ENCODE results near the gene FMN2. TPM values are rescaled to one million over a fixed set of nuclear protein-coding genes. Genes with fewer than 3 reads are reported as not detected.

The FMN2 gene
- total RNA-seq, 2 experiments from 2014 or later, result not detected

DNA sequence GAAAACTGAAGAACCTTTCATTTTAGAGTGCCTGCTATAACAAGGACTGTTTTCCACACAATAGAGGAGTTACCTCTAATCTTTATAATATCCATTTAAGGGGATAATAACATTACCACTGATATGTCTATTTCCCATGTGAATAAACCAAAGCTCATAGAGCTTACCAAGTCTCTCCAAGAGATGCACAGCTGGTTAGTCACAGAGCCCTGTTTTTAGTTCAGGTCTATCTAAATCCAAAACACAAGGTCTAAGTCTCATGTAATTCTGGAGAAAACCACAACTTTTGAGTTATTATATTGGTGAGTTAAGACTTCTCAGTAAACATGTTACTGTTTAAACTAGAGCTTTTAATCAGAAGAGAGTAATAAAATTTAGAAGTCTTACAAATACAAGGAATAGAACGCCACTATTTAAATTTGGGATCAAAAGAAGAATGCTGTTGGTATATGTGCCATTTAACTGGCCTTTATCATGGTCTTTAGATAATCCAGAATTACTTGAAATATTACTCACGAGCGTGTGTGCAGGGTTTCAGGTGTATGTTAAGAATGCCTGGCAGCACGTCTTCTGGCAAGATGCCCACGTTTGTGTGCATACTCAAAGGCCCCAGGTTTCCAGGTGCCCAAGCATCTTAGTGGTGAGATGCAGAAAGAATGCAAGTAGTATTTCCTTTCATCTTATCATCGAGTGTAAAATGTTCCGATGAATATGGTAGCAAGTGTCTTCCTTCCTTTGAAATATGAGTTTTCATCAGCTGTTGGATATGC, 190.6 kb downstream of the FMN2 start:
- CTCF ChIA-PET, result no interaction called here
- Mint-ChIP-seq H3K27me3 (no peaks in the 10 kb centered on the region), H3K4me1 (no peaks in the 10 kb centered on the region), H3K36me3 (no peaks in the 10 kb centered on the region), H3K27ac (no peak overlapping the region), H3K4me3 (no peak overlapping the region), H3K9me3 (ENCODE audit: low read depth) (peaks cover 6% of the 10 kb centered on the region)
- ATAC-seq, result no peak
- no peak for DNase-seq

GRCh38 chr1:240284656-240285414, 193.2 kb downstream of the FMN2 start:
- Mint-ChIP-seq H3K27me3 (no peaks in the 10 kb centered on the region), H3K27ac (no peak overlapping the region), H3K4me1 (no peaks in the 10 kb centered on the region), H3K9me3 (ENCODE audit: low read depth) (peaks cover 9% of the 10 kb centered on the region), H3K4me3 (no peak overlapping the region), H3K36me3 (no peaks in the 10 kb centered on the region)
- no peak for DNase-seq
- CTCF ChIA-PET, result no interaction called here
- ATAC-seq, result no peak

- CTCF ChIA-PET, result no interaction called here
- no peaks in the 10 kb centered on the region for H3K4me1 Mint-ChIP-seq
Observed at GRCh38 chr1:240285540-240285939, 193.9 kb downstream of the FMN2 start.

GRCh38 chr1:240287722-240288121, 196.0 kb downstream of the FMN2 start:
- Mint-ChIP-seq H3K36me3 (no peaks in the 10 kb centered on the region), H3K27ac (no peak overlapping the region), H3K9me3 (ENCODE audit: low read depth) (peaks cover 9% of the 10 kb centered on the region), H3K4me1 (no peaks in the 10 kb centered on the region), H3K4me3 (no peak overlapping the region), H3K27me3 (no peaks in the 10 kb centered on the region)
- CTCF ChIA-PET, result no interaction called here
- DNase-seq (no peak), ATAC-seq (no peak)

More at GRCh38 chr1:240285540-240285939, 193.9 kb downstream of the FMN2 start:
- no peaks in the 10 kb centered on the region for H3K27me3 Mint-ChIP-seq
- H3K27ac Mint-ChIP-seq, result no peak overlapping the region
- no peak for DNase-seq
- H3K36me3 Mint-ChIP-seq, result no peaks in the 10 kb centered on the region
- no peak overlapping the region for H3K4me3 Mint-ChIP-seq
- peaks cover 9% of the 10 kb centered on the region for H3K9me3 Mint-ChIP-seq (ENCODE audit: low read depth)
- ATAC-seq, result no peak

GRCh38 chr1:240293706-240294105, 202.0 kb downstream of the FMN2 start:
- no peak overlapping the region for H3K4me3 Mint-ChIP-seq
- CTCF ChIA-PET, result no interaction called here

DNA sequence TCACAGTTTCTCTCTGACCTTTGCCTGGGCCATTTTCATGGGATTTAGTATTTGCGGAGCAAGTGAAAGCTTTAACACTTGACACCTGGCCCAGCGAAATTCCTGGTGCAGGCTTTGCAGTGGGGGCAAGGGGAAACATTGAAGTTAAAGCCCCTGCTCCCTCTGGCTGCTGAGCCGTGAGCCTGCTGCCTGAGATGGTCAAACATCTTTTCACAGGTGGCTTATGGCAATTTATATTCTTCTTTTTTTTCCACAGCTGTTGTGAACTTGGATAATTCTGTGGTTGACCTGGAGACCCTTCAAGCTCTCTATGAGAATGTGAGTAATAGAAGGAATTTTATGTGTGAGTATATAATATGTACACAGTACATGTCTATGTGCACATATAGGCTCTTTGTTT, 202.9 kb downstream of the FMN2 start:
- Mint-ChIP-seq H3K4me3 (no peak overlapping the region), H3K27me3 (no peaks in the 10 kb centered on the region), H3K9me3 (ENCODE audit: low read depth) (peaks cover 8% of the 10 kb centered on the region), H3K4me1 (no peaks in the 10 kb centered on the region), H3K36me3 (no peaks in the 10 kb centered on the region), H3K27ac (no peak overlapping the region)
- ATAC-seq (no peak), DNase-seq (no peak)
- CTCF ChIA-PET, result no interaction called here

More at GRCh38 chr1:240293706-240294105, 202.0 kb downstream of the FMN2 start:
- Mint-ChIP-seq H3K4me1 (no peaks in the 10 kb centered on the region), H3K27me3 (no peaks in the 10 kb centered on the region), H3K27ac (no peak overlapping the region), H3K9me3 (ENCODE audit: low read depth) (peaks cover 8% of the 10 kb centered on the region), H3K36me3 (no peaks in the 10 kb centered on the region)
- no peak for ATAC-seq
- DNase-seq, result no peak

DNA sequence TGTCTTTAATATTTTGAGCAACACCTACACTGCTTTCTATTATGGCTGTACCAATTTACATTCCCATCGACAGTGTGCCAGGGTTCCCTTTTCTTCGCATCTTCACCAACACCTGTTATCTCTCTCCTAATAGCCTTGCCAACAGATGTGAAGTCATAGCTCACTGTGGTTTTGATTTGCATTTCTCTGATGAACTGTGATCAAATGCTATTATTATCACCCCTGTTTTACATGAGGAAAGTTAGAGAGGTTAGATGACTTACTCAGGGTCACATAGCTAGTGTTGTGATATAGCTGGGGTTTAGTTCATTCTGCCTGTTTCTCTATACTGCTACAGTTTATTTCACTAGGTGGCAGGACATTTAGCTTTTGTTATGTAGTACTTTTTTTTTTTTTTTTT, 204.1 kb downstream of the FMN2 start:
- Mint-ChIP-seq H3K9me3 (ENCODE audit: low read depth) (peaks cover 8% of the 10 kb centered on the region), H3K36me3 (no peaks in the 10 kb centered on the region), H3K4me3 (no peak overlapping the region), H3K4me1 (no peaks in the 10 kb centered on the region), H3K27ac (no peak overlapping the region), H3K27me3 (no peaks in the 10 kb centered on the region)
- CTCF ChIA-PET, result no interaction called here
- ATAC-seq (no peak), DNase-seq (no peak)

GRCh38 chr1:240304466-240304865, 212.8 kb downstream of the FMN2 start:
- Mint-ChIP-seq H3K4me3 (no peak overlapping the region), H3K4me1 (no peaks in the 10 kb centered on the region), H3K9me3 (ENCODE audit: low read depth) (peaks cover 5% of the 10 kb centered on the region), H3K27ac (no peak overlapping the region), H3K36me3 (no peaks in the 10 kb centered on the region), H3K27me3 (no peaks in the 10 kb centered on the region)
- CTCF ChIA-PET, result no interaction called here
- ATAC-seq (no peak), DNase-seq (no peak)

GRCh38 chr1:240306673-240307072, 215.0 kb downstream of the FMN2 start:
- Mint-ChIP-seq H3K4me1 (no peaks in the 10 kb centered on the region), H3K4me3 (no peak overlapping the region), H3K27ac (no peak overlapping the region), H3K27me3 (no peaks in the 10 kb centered on the region), H3K9me3 (ENCODE audit: low read depth) (peaks cover 5% of the 10 kb centered on the region), H3K36me3 (no peaks in the 10 kb centered on the region)
- ATAC-seq, result no peak
- CTCF ChIA-PET, result no interaction called here
- no peak for DNase-seq

DNA sequence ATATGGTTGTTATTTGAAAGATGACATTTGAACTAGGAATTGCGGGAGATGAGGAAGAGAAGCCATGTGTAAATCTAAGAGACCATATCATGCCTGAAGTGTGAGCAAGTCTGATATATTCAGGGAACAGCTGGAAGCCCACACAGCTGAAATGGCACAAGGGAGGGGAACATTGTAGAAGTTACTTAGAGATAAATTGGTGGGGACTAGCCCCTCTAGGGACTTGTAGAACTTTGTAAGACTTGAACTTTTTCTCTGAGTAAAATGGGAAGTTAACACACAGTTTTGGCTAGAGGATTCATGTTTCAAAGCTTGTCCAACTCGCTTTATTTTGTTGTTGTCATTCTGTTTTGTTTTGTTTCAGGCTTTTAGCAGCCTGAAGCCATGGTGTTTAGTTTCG, 216.4 kb downstream of the FMN2 start:
- ATAC-seq (no peak), DNase-seq (no peak)
- no peaks in the 10 kb centered on the region for H3K36me3 Mint-ChIP-seq
- CTCF ChIA-PET, result no interaction called here
- H3K27ac Mint-ChIP-seq, result no peak overlapping the region
- H3K4me1 Mint-ChIP-seq, result no peaks in the 10 kb centered on the region
- no peaks in the 10 kb centered on the region for H3K27me3 Mint-ChIP-seq
- no peak overlapping the region for H3K4me3 Mint-ChIP-seq
- H3K9me3 Mint-ChIP-seq (ENCODE audit: low read depth), result peaks cover 2% of the 10 kb centered on the region

DNA sequence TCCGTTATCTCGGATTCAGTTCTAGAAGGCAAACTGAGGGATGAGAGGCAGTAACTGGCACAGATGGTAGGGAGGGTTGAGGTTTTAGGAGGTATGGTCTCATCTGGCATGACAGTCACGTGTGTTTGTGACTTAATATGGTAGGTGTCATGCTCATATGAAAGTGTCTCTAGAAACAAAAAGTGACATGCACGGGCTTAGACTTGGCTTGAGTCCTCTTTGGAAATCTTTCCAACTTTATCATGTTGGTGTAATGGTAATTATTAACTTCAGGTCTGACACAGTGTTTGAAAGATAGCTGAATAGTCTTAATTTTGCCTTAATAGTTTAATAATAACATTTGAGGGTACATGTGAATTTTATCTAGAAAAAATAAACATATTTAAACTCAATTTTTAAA, 218.1 kb downstream of the FMN2 start:
- Mint-ChIP-seq H3K4me1 (no peaks in the 10 kb centered on the region), H3K9me3 (ENCODE audit: low read depth) (peaks cover 2% of the 10 kb centered on the region), H3K27ac (no peak overlapping the region), H3K27me3 (no peaks in the 10 kb centered on the region), H3K36me3 (no peaks in the 10 kb centered on the region), H3K4me3 (no peak overlapping the region)
- DNase-seq (no peak), ATAC-seq (no peak)
- CTCF ChIA-PET, result no interaction called here

DNA sequence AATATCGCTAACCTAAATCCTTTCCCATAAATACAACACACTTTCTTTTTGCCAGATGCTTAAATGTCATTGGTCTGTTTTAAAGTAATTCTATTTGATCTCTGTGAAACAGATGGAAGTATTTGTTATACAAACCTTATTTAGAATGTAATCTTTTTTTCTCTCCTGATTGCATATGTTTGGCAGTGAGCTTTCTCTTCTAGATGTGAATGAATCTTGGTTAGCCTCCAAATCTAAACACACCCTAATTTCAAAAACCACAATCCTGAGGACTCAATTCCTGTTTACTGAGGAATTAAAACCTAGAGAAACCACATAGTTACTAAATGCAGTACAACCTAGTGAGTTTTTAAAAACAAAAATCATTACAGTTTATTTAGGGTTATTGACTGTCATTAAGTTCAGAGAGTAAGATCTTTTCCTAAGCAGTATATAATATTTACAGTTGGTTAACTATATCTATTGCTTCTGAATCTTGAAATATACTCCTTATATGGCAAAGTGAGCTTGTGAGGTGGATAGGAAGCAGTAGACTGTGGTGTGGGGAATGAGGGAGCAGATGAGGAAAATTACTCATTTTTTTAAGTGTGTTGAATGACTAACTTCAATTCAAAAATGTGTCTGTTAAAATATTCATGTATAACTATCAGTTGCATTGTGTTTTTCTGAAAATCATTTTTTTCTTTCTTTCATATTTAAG, 218.7 kb downstream of the FMN2 start:
- peaks cover 2% of the 10 kb centered on the region for H3K9me3 Mint-ChIP-seq (ENCODE audit: low read depth)

DNA sequence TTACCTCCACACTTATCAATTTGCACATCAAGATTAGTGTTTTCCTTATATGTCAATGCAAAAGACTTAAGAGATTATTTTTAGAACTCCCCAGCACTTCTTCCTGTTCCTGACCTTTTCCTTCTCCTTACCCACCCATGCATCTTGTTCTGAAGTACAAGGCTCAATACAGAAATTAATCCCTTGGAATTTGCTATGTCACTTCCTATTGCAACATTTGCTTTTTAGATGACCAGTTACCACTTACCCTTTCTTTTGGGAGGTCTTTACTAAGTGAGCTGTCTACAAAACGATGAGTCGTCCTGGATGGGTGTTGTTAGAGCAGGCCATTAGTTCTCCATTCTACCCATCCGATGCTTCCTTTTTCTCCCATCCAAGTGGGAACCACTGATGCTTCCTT, 221.2 kb downstream of the FMN2 start:
- Mint-ChIP-seq H3K27me3 (no peaks in the 10 kb centered on the region), H3K27ac (no peak overlapping the region), H3K4me3 (no peak overlapping the region), H3K36me3 (no peaks in the 10 kb centered on the region), H3K9me3 (ENCODE audit: low read depth) (peaks cover 7% of the 10 kb centered on the region), H3K4me1 (no peaks in the 10 kb centered on the region)
- DNase-seq (no peak), ATAC-seq (no peak)
- CTCF ChIA-PET, result no interaction called here

More for the DNA sequence above, 218.7 kb downstream of the FMN2 start:
- DNase-seq, result no peak
- H3K27ac Mint-ChIP-seq, result no peak overlapping the region
- no peak overlapping the region for H3K4me3 Mint-ChIP-seq
- no peak for ATAC-seq
- H3K4me1 Mint-ChIP-seq, result no peaks in the 10 kb centered on the region
- no peaks in the 10 kb centered on the region for H3K36me3 Mint-ChIP-seq
- H3K27me3 Mint-ChIP-seq, result no peaks in the 10 kb centered on the region
- CTCF ChIA-PET, result no interaction called here

Measured in activated CD8-positive, alpha-beta memory T cell treated with anti-CD3 and anti-CD28 coated beads, Interleukin-2, amount 10 ng/mL, durations not matched to agents 7 days and 5 days (primary cell).